Mesenchymal stem cell (in vitro differentiated cells and primary cell): ENCODE measurements around the gene ACTR2.

Source experiments
- DNase-seq: peaks from one replicate; pipeline ENCODE4 v3.0.0-alpha.2; 2013
- H2AFZ ChIP-seq: one replicate; pipeline ENCODE4 v1.6.1; 2013; ENCODE audit warnings: low read depth, mild to moderate bottlenecking, control low read depth, inconsistent platforms, low read length, moderate library complexity
- H2AK5ac ChIP-seq: 2 replicates; pipeline ENCODE4 v1.6.1; 2013; ENCODE audit warnings: low read length, moderate library complexity, mild to moderate bottlenecking, inconsistent platforms; ENCODE audit not compliant: severe bottlenecking
- H2BK120ac ChIP-seq: one replicate; pipeline ENCODE4 v1.6.1; 2013; ENCODE audit warnings: low read depth, mild to moderate bottlenecking, inconsistent platforms, low read length, moderate library complexity
- H2BK12ac ChIP-seq, 2 experiments: one replicate each; pipeline ENCODE4 v1.6.1; 2013; ENCODE audit warnings: inconsistent platforms in 2 of 2, low read length in 2 of 2, mild to moderate bottlenecking in 2 of 2, moderate library complexity in 2 of 2, control low read depth in 1 of 2
- H2BK15ac ChIP-seq: one replicate; pipeline ENCODE4 v1.6.1; 2013; ENCODE audit warnings: mild to moderate bottlenecking, low read depth, inconsistent platforms; ENCODE audit not compliant: poor library complexity, severe bottlenecking
- H2BK5ac ChIP-seq: 2 replicates; pipeline ENCODE4 v1.6.1; 2013; ENCODE audit warnings: low read depth, mild to moderate bottlenecking, low read length, control low read depth, inconsistent platforms; ENCODE audit not compliant: poor library complexity, severe bottlenecking
- H3K14ac ChIP-seq, 2 experiments: one replicate each; pipeline ENCODE4 v1.6.1; 2013; ENCODE audit warnings: inconsistent platforms in 2 of 2, low read length in 2 of 2, control low read depth in 1 of 2, mild to moderate bottlenecking in 1 of 2, moderate library complexity in 1 of 2
- H3K18ac ChIP-seq, 2 experiments: one replicate each; pipeline ENCODE4 v1.6.1; 2013; ENCODE audit warnings: inconsistent platforms in 2 of 2, low read length in 2 of 2, control low read depth in 1 of 2, low read depth in 1 of 2, mild to moderate bottlenecking in 1 of 2
- H3K23ac ChIP-seq, 2 experiments: one replicate each; pipeline ENCODE4 v1.6.1; 2013; ENCODE audit warnings: inconsistent platforms in 2 of 2, low read length in 2 of 2, mild to moderate bottlenecking in 2 of 2, moderate library complexity in 2 of 2, control low read depth in 1 of 2
- H3K27ac ChIP-seq: 2 replicates; pipeline ENCODE4 v1.5.1; 2013; ENCODE audit warnings: mild to moderate bottlenecking, moderate library complexity, low read length, control low read depth, inconsistent platforms; ENCODE audit not compliant: poor library complexity, severe bottlenecking
- H3K27me3 ChIP-seq, 2 experiments: 2 replicates each; pipeline versions ENCODE4 v1.6.1 to v1.7.0; 2013; ENCODE audit warnings: low read length in 2 of 2, mild to moderate bottlenecking in 2 of 2, moderate library complexity in 2 of 2, control low read depth in 1 of 2, inconsistent platforms in 1 of 2; ENCODE audit not compliant: control insufficient read depth in 1 of 2, insufficient read depth in 1 of 2
- H3K36me3 ChIP-seq, 2 experiments: 2 replicates each; pipeline versions ENCODE4 v1.6.1 to v1.7.0; 2013; ENCODE audit warnings: low read length in 2 of 2, control low read depth in 1 of 2, inconsistent platforms in 1 of 2, low read depth in 1 of 2, mild to moderate bottlenecking in 1 of 2; ENCODE audit not compliant: insufficient read depth in 2 of 2, control insufficient read depth in 1 of 2
- H3K4ac ChIP-seq, 2 experiments: one replicate each; pipeline ENCODE4 v1.6.1; 2013; ENCODE audit warnings: inconsistent platforms in 2 of 2, low read length in 2 of 2, mild to moderate bottlenecking in 2 of 2, moderate library complexity in 2 of 2, control low read depth in 1 of 2, low read depth in 1 of 2
- H3K4me1 ChIP-seq: 2 replicates; pipeline ENCODE4 v1.6.1; 2013; ENCODE audit warnings: low read depth, low read length, control low read depth; ENCODE audit not compliant: control insufficient read depth, insufficient read depth
- H3K4me2 ChIP-seq: 2 replicates; pipeline ENCODE4 v1.6.1; 2013; ENCODE audit warnings: low read length, mild to moderate bottlenecking, inconsistent platforms; ENCODE audit not compliant: poor library complexity, severe bottlenecking
- H3K4me3 ChIP-seq, 2 experiments: 2 replicates each; pipeline versions ENCODE4 v1.5.1 to v1.7.0; 2013; ENCODE audit warnings: low read length in 2 of 2, mild to moderate bottlenecking in 2 of 2, control low read depth in 1 of 2, low read depth in 1 of 2; ENCODE audit not compliant: insufficient read depth in 1 of 2
- H3K79me1 ChIP-seq: replicated peaks from 2 replicates; pipeline ENCODE4 v1.6.1; 2013; ENCODE audit warnings: mild to moderate bottlenecking, control low read depth, low read length, inconsistent platforms; ENCODE audit not compliant: poor library complexity, severe bottlenecking
- H3K9ac ChIP-seq: 2 replicates; pipeline ENCODE4 v1.7.0; 2013; ENCODE audit warnings: mild to moderate bottlenecking, low read length, moderate library complexity
- H3K9me3 ChIP-seq: 2 replicates; pipeline ENCODE4 v1.7.0; 2013; ENCODE audit warnings: mild to moderate bottlenecking, low read length; ENCODE audit not compliant: control insufficient read depth
- H4K8ac ChIP-seq: one replicate; pipeline ENCODE4 v1.6.1; 2013; ENCODE audit warnings: inconsistent platforms, mild to moderate bottlenecking, low read length, moderate library complexity
- H4K91ac ChIP-seq: one replicate; pipeline ENCODE4 v1.6.1; 2013; ENCODE audit warnings: mild to moderate bottlenecking, low read length, inconsistent platforms
- WGBS: methylation state at CpG from one replicate; pipeline ENCODE4 v1.1.7; 2013; ENCODE audit warnings: mixed read lengths; 5-methylcytosine and 5-hydroxymethylcytosine counted together

ACTR2 gene

GRCh38 chr2:65228263-65228750 lies 676 bp downstream of the ACTR2 start:
- Histone ChIP-seq H3K9me3 (no peaks in the 10 kb centered on the region), H2BK5ac (peak overlapping the region; percentile 98), H3K27ac (peak overlapping the region; percentile 95), H2AK5ac (peak overlapping the region; percentile 78), H3K18ac (peak overlapping the region; percentile 99 to 100), H2BK15ac (peak overlapping the region; percentile 99), H3K79me1 (peaks cover 6% of the 10 kb centered on the region), H3K4me1 (peaks cover 10% of the 10 kb centered on the region), H3K27me3 (no peaks in the 10 kb centered on the region), H4K91ac (peak overlapping the region; percentile 98), H2AFZ (no peak overlapping the region), H3K4ac (peak overlapping the region; percentile 68 to 100), H4K8ac (peak overlapping the region; percentile 99), H3K14ac (peak overlapping the region; percentile 94 to 99), H3K4me3 (peak overlapping the region; percentile 96 to 99), H3K9ac (peak overlapping the region; percentile 96), H2BK120ac (peak overlapping the region; percentile 99), H2BK12ac (no peak overlapping the region), H3K4me2 (peak overlapping the region; percentile 68), H3K23ac (peak overlapping the region in 1 of 2 experiments; percentile 98), H3K36me3 (peaks cover 0 to 6% of the 10 kb centered on the region in 2 experiments)
- DNase-seq: peak; percentile 75
- WGBS: 1% methylated on average over 14 of the region's 16 CpGs

DNA sequence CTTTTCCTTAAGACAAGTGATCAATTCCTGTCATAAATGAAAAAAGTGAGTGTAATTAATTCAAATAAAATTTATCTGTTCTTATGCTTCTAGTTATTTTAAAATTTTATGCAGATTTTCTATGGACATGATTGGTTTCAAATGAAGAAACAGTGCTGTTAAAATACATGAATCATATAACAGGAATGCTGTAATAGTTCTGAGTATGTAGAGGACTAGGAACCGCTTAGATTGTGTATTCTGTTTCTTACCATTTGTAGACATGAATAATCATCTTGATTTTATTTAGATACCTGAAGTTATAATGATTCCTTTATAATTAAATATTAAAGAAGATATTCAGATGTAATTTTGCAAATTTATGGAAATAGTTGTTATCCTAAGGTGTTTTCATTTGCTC lies 3.5 kb downstream of the ACTR2 start:
- Histone ChIP-seq H3K4me3 (no peak overlapping the region), H3K9me3 (no peaks in the 10 kb centered on the region), H2AK5ac (peak overlapping the region; percentile 99), H3K27me3 (no peaks in the 10 kb centered on the region), H4K8ac (no peak overlapping the region), H3K23ac (no peak overlapping the region), H3K9ac (peak overlapping the region; percentile 41), H3K14ac (no peak overlapping the region), H2AFZ (no peak overlapping the region), H3K18ac (no peak overlapping the region), H3K79me1 (peaks cover 3% of the 10 kb centered on the region), H2BK12ac (no peak overlapping the region), H3K4ac (no peak overlapping the region), H3K27ac (peak overlapping the region; percentile 91), H4K91ac (no peak overlapping the region), H2BK15ac (no peak overlapping the region), H3K36me3 (peaks cover 8 to 14% of the 10 kb centered on the region in 2 experiments), H2BK120ac (no peak overlapping the region), H3K4me1 (peaks cover 10% of the 10 kb centered on the region), H2BK5ac (no peak overlapping the region), H3K4me2 (no peak overlapping the region)
- DNase-seq: peak; percentile 41
- no CpG with 5 or more reads among the region's 1 CpG for WGBS

DNA sequence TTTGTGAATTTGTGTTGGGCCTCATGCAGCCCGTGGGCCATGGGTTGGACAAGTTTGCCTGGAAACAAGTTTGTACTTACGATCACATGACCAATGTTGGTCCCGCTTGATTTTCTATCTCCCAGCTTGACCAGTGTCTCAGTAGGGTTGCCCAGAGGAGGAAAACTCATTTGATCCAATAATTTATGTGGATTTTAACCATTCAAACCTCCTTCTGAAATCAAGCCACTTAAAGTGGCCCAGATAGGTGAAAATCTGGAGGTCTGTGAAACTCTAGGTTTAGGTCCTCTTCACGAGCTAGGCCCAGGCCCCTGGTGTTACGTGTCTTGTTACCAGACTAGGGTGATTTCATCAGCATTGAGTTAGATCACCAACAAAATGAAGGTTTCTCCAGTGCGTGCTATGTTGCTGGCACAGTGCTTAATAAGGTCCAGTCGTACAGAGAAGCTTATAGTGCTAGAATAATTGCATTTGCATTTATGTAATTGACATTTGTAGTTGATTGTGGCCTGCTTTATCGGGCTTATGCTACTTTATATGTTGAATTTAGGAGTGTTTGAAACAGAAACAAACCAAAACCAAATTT lies 4.4 kb downstream of the ACTR2 start:
- Histone ChIP-seq H4K91ac (no peak overlapping the region), H3K4ac (peak overlapping the region; percentile 51 to 75), H2AK5ac (peak overlapping the region; percentile 99), H3K18ac (peak overlapping the region; percentile 12 to 52), H3K36me3 (peaks cover 8 to 17% of the 10 kb centered on the region in 2 experiments), H3K4me1 (peaks cover 10% of the 10 kb centered on the region), H3K79me1 (peaks cover 3% of the 10 kb centered on the region), H2BK120ac (no peak overlapping the region), H3K27ac (peak overlapping the region; percentile 91), H4K8ac (no peak overlapping the region), H2BK12ac (no peak overlapping the region), H3K14ac (no peak overlapping the region), H2BK5ac (peak overlapping the region; percentile 38), H3K9ac (peak overlapping the region; percentile 41), H3K4me2 (no peak overlapping the region), H2AFZ (no peak overlapping the region), H2BK15ac (no peak overlapping the region), H3K23ac (no peak overlapping the region), H3K27me3 (no peaks in the 10 kb centered on the region), H3K9me3 (no peaks in the 10 kb centered on the region), H3K4me3 (peak overlapping the region in 1 of 2 experiments; percentile 17)
- peak; percentile 65 for DNase-seq
- 93% methylated on average over 7 of the region's 8 CpGs for WGBS

GRCh38 chr2:65232636-65233035 lies 5.0 kb downstream of the ACTR2 start:
- Histone ChIP-seq H3K27ac (peak overlapping the region; percentile 68), H3K14ac (no peak overlapping the region), H3K4me2 (no peak overlapping the region), H2BK120ac (no peak overlapping the region), H2BK15ac (no peak overlapping the region), H2AFZ (no peak overlapping the region), H3K18ac (no peak overlapping the region), H2BK5ac (no peak overlapping the region), H3K4ac (no peak overlapping the region), H2AK5ac (no peak overlapping the region), H3K27me3 (no peaks in the 10 kb centered on the region), H2BK12ac (no peak overlapping the region), H4K91ac (no peak overlapping the region), H3K4me3 (no peak overlapping the region), H3K4me1 (peaks cover 10% of the 10 kb centered on the region), H3K9me3 (no peaks in the 10 kb centered on the region), H3K9ac (peak overlapping the region; percentile 41), H4K8ac (no peak overlapping the region), H3K79me1 (no peaks in the 10 kb centered on the region), H3K23ac (no peak overlapping the region), H3K36me3 (peaks cover 12 to 17% of the 10 kb centered on the region in 2 experiments)
- WGBS: 60% methylated on average over 2 of the region's 2 CpGs
- peak; percentile 60 for DNase-seq
